Keratinocyte (primary cell): Measurements from ENCODE around the gene KCTD13. TPM values are rescaled to one million over a fixed set of nuclear protein-coding genes. Genes with fewer than 3 reads are reported as not detected.

Source experiments
- DNase-seq: peaks from one replicate; pipeline ENCODE4 v3.0.0-alpha.2; 2011; ENCODE audit warnings: low read depth, missing footprints, low spot score
- FAIRE-seq: peaks from 2 replicates; lab custom pipeline; 2011; peaks lifted over from hg19 to GRCh38; lab: Jason Lieb, UNC
- H2AFZ ChIP-seq: 2 replicates; pipeline ENCODE4 v1.6.0; 2012; ENCODE audit warnings: low read length, control low read depth, inconsistent platforms; ENCODE audit not compliant: control insufficient read depth
- H3K27ac ChIP-seq: 2 replicates; pipeline ENCODE4 v1.5.1; 2011; ENCODE audit warnings: low read length; ENCODE audit not compliant: control insufficient read depth, insufficient read depth
- H3K27me3 ChIP-seq: 3 replicates; pipeline ENCODE4 v1.6.0; 2011; ENCODE audit warnings: low read length; ENCODE audit not compliant: control insufficient read depth, insufficient read depth; ENCODE audit errors: extremely low read depth
- H3K36me3 ChIP-seq, 2 experiments: 2 replicates in 1 of 2; 3 replicates in 1 of 2; pipeline ENCODE4 v1.5.1; 2011; ENCODE audit warnings: low read length in 2 of 2, mild to moderate bottlenecking in 1 of 2; ENCODE audit not compliant: control insufficient read depth in 2 of 2, insufficient read depth in 2 of 2; ENCODE audit errors: extremely low read depth in 1 of 2
- H3K4me1 ChIP-seq: 3 replicates; pipeline ENCODE4 v1.5.1; 2011; ENCODE audit warnings: low read length; ENCODE audit not compliant: control insufficient read depth, insufficient read depth; ENCODE audit errors: extremely low read depth
- H3K4me2 ChIP-seq: 3 replicates; pipeline ENCODE4 v1.6.0; 2011; ENCODE audit warnings: low read depth, low read length; ENCODE audit not compliant: control insufficient read depth, insufficient read depth; ENCODE audit errors: extremely low read depth
- H3K4me3 ChIP-seq, 3 experiments: fragments of 200-600 bp in 1 of 3; sonication (generic) in 1 of 3; 2 replicates in 2 of 3; 3 replicates in 1 of 3; pipeline ENCODE4 v1.5.1; 2011 to 2016; ENCODE audit warnings: low read length in 3 of 3, mild to moderate bottlenecking in 3 of 3, control low read depth in 2 of 3, inconsistent platforms in 1 of 3, low read depth in 1 of 3, mixed read lengths in 1 of 3, mixed run types in 1 of 3, moderate library complexity in 1 of 3; ENCODE audit not compliant: control insufficient read depth in 2 of 3, insufficient read depth in 2 of 3; ENCODE audit errors: extremely low read depth in 1 of 3
- H3K79me2 ChIP-seq: 2 replicates; pipeline ENCODE4 v1.6.0; 2012; ENCODE audit warnings: low read length; ENCODE audit not compliant: control insufficient read depth, insufficient read depth
- H3K9ac ChIP-seq: 3 replicates; pipeline ENCODE4 v1.6.0; 2011; ENCODE audit warnings: low read length; ENCODE audit not compliant: control insufficient read depth, insufficient read depth; ENCODE audit errors: extremely low read depth
- H3K9me1 ChIP-seq: 3 replicates; pipeline ENCODE4 v1.6.0; 2011; ENCODE audit warnings: low read length; ENCODE audit not compliant: control insufficient read depth, insufficient read depth; ENCODE audit errors: extremely low read depth
- H3K9me3 ChIP-seq: 2 replicates; pipeline ENCODE4 v1.5.1; 2012; ENCODE audit warnings: low read depth, low read length; ENCODE audit not compliant: control insufficient read depth
- H4K20me1 ChIP-seq: 3 replicates; pipeline ENCODE4 v1.6.0; 2011; ENCODE audit warnings: low read length; ENCODE audit not compliant: control insufficient read depth, insufficient read depth; ENCODE audit errors: extremely low read depth
- CTCF ChIP-seq, 3 experiments: IDR thresholded peaks in 1 of 3; conservative IDR thresholded peaks in 1 of 3; optimal IDR thresholded peaks in 1 of 3; 2 replicates in 2 of 3; 3 replicates in 1 of 3; pipeline versions ENCODE3 to v1.5.1; 2011; ENCODE audit warnings: low read length in 3 of 3, mild to moderate bottlenecking in 3 of 3, moderate library complexity in 2 of 3, control low read depth in 1 of 3, inconsistent platforms in 1 of 3; ENCODE audit not compliant: insufficient read depth in 2 of 3; ENCODE audit errors: extremely low read depth in 1 of 3
- EZH2 ChIP-seq: IDR thresholded peaks from one replicate; pipeline ENCODE4 v1.6.1; 2012; ENCODE audit warnings: inconsistent platforms, mild to moderate bottlenecking, low read length, moderate library complexity
- dilution Hi-C: fragments of 300-500 bp; cut with MboI; formaldehyde crosslinking; loops from one replicate; pipeline ENCODE4 v1.7.0; 2020; ENCODE audit warnings: low sequenced_read_pairs; ENCODE audit not compliant: extremely low pct_ligation_motif_present
- polyA plus RNA-seq, 5 experiments: library from polyadenylated mRNA; depleted of rRNA in 3 of 5; stranded (reverse) in 3 of 5; stranded (forward) in 1 of 5; unstranded in 1 of 5; fragments of >200 nt; gene quantifications; 1 replicate in 1 of 5; 2 replicates in 3 of 5; 3 replicates in 1 of 5; pipeline versions ENCODE4 v1.2.1 to v1.2.3, GENCODE V29; 2011 to 2012; ENCODE audit warnings: missing spikeins in 2 of 5, low read depth in 1 of 5, low replicate concordance in 1 of 5

Gene KCTD13
- polyA plus RNA-seq, 1 donor (not counting 4 experiments of a cell fraction or from before 2014, with no cell fraction given), result 9.2 TPM

GRCh38 chr16:29922326-29922725 is 3.7 kb downstream of the KCTD13 start:
- Histone ChIP-seq H3K4me2 (no peak overlapping the region), H3K4me1 (peaks cover 14% of the 10 kb centered on the region), H2AFZ (no peak overlapping the region), H3K9ac (no peak overlapping the region), H3K9me3 (no peaks in the 10 kb centered on the region), H3K27me3 (no peaks in the 10 kb centered on the region), H3K9me1 (no peaks in the 10 kb centered on the region), H3K36me3 (peaks cover 8 to 14% of the 10 kb centered on the region in 2 experiments), H4K20me1 (peaks cover 4% of the 10 kb centered on the region), H3K4me3 (no peak overlapping the region), H3K79me2 (peaks cover 23% of the 10 kb centered on the region), H3K27ac (no peak overlapping the region)
- TF ChIP-seq CTCF (optimal IDR thresholded peaks at IDR 0.05 in 1 of 3, IDR thresholded peaks at IDR 0.05 in 1 of 3, conservative IDR thresholded peaks at IDR 0.05 in 1 of 3; ENCODE audit: extremely low read depth in 1 of 3, insufficient read depth in 2 of 3, low read length in 3 of 3) (no peak), EZH2 (no peak)
- no peak for FAIRE-seq
- dilution Hi-C loops, result no loop called here
- DNase-seq, result no peak

- no peak overlapping the region for H3K27ac ChIP-seq
- no peaks in the 10 kb centered on the region for H3K9me1 ChIP-seq
- no peaks in the 10 kb centered on the region for H3K9me3 ChIP-seq
- H3K9ac ChIP-seq, result no peak overlapping the region
- H2AFZ ChIP-seq, result no peak overlapping the region
- no peak for DNase-seq
- no peak for FAIRE-seq
- TF ChIP-seq EZH2 (no peak), CTCF (optimal IDR thresholded peaks at IDR 0.05 in 1 of 3, IDR thresholded peaks at IDR 0.05 in 1 of 3, conservative IDR thresholded peaks at IDR 0.05 in 1 of 3; ENCODE audit: extremely low read depth in 1 of 3, insufficient read depth in 2 of 3, low read length in 3 of 3) (no peak)
- H4K20me1 ChIP-seq, result peaks cover 4% of the 10 kb centered on the region
- no peak overlapping the region for H3K4me2 ChIP-seq
- H3K36me3 ChIP-seq, result peaks cover 8 to 14% of the 10 kb centered on the region in 2 experiments
- H3K4me1 ChIP-seq, result peaks cover 5% of the 10 kb centered on the region
- H3K27me3 ChIP-seq, result no peaks in the 10 kb centered on the region
- peaks cover 23% of the 10 kb centered on the region for H3K79me2 ChIP-seq
- H3K4me3 ChIP-seq, result no peak overlapping the region
- dilution Hi-C loops, result no loop called here
These were observed 5.0 kb downstream of the KCTD13 start for GRCh38 chr16:29921034-29921385.
